ENCODE measurements around the gene ITPRID1. TPM values are rescaled to one million over a fixed set of nuclear protein-coding genes. Genes with fewer than 3 reads are reported as not detected.

The ITPRID1 gene
- total RNA-seq, 1 donor from 2014 or later = not detected

DNA sequence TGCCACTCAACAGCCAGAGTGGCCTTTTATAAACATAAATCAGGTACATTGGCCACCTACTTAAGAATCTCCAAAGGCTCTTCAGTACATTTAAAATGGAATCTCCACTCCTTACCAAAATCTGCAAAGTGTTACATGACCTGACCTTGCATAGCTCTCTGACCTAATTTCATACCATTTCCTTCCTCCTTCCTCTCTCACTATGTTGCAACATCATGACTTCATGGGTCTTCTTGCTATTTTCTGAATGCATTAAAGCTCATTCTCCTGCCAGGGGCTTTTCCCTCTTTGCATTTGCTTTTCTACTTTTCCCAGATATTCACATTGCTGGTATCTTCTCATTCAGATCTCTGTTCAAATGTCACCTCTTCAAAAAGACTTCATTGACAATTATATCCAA, 151.0 kb downstream of the ITPRID1 start:
- Histone ChIP-seq H3K27me3 (ENCODE audit: control insufficient read depth, insufficient read depth, low read length) (no peaks in the 10 kb centered on the region), H3K36me3 (ENCODE audit: control insufficient read depth, insufficient read depth, low read length) (no peaks in the 10 kb centered on the region), H3K4me3 (ENCODE audit: low read depth, low read length) (no peak overlapping the region)
- DNase-seq (ENCODE audit: low read depth) (no peak), FAIRE-seq (no peak)
- TF ChIP-seq, protein P1, sequence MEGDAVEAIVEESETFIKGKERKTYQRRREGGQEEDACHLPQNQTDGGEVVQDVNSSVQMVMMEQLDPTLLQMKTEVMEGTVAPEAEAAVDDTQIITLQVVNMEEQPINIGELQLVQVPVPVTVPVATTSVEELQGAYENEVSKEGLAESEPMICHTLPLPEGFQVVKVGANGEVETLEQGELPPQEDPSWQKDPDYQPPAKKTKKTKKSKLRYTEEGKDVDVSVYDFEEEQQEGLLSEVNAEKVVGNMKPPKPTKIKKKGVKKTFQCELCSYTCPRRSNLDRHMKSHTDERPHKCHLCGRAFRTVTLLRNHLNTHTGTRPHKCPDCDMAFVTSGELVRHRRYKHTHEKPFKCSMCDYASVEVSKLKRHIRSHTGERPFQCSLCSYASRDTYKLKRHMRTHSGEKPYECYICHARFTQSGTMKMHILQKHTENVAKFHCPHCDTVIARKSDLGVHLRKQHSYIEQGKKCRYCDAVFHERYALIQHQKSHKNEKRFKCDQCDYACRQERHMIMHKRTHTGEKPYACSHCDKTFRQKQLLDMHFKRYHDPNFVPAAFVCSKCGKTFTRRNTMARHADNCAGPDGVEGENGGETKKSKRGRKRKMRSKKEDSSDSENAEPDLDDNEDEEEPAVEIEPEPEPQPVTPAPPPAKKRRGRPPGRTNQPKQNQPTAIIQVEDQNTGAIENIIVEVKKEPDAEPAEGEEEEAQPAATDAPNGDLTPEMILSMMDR (IDR thresholded peaks at IDR 0.05; ENCODE audit: insufficient read depth, low read length, severe bottlenecking) = no peak

DNA sequence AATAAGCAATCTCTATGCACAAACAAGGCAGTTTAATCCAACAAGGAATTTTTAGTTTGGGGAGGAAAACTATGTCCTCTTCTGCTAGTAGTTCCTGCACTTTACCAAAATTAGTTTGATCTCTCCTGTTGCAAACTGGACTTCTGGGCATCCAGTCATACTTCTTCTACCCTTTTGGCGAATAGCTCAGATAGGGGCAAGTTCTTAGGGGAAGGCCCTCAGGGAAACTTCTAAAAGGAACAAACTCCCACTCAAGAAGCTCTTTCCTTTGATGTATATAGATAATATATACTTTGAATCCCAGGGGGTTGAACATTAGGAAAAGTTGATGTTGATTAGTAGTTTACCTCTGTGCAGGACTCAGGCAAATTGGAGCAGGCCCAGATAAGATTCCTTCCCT, 151.7 kb downstream of the ITPRID1 start:
- no peak for DNase-seq (ENCODE audit: low read depth)
- Histone ChIP-seq H3K27me3 (ENCODE audit: control insufficient read depth, insufficient read depth, low read length) (no peaks in the 10 kb centered on the region), H3K36me3 (ENCODE audit: control insufficient read depth, insufficient read depth, low read length) (no peaks in the 10 kb centered on the region), H3K4me3 (ENCODE audit: low read depth, low read length) (no peak overlapping the region)
- no peak for FAIRE-seq
- TF ChIP-seq, protein P1 (IDR thresholded peaks at IDR 0.05; ENCODE audit: insufficient read depth, low read length, severe bottlenecking) = no peak

DNA sequence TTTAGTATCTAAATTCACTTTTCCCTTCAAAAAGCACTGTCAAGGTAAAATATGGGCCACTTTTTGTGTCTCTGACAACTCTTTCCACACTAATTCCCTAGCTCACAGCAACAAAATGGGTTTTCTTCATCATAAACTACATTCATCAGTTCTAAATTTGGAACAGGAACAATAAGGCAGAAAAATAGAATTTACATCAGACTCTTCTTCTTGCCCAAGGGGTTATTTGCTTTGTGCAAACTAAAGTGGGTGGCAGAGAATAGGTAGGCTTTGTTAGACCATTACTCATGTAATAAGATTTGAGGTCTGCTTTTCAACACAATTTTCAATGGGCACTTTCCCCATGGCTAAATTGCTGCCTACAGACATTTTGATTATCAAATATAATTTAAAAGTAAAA, 155.6 kb downstream of the ITPRID1 start:
- TF ChIP-seq, protein P1 (IDR thresholded peaks at IDR 0.05; ENCODE audit: insufficient read depth, low read length, severe bottlenecking) = no peak
- Histone ChIP-seq H3K4me3 (ENCODE audit: low read depth, low read length) (no peak overlapping the region), H3K27me3 (ENCODE audit: control insufficient read depth, insufficient read depth, low read length) (no peaks in the 10 kb centered on the region), H3K36me3 (ENCODE audit: control insufficient read depth, insufficient read depth, low read length) (no peaks in the 10 kb centered on the region)
- FAIRE-seq (no peak), DNase-seq (ENCODE audit: low read depth) (no peak)

DNA sequence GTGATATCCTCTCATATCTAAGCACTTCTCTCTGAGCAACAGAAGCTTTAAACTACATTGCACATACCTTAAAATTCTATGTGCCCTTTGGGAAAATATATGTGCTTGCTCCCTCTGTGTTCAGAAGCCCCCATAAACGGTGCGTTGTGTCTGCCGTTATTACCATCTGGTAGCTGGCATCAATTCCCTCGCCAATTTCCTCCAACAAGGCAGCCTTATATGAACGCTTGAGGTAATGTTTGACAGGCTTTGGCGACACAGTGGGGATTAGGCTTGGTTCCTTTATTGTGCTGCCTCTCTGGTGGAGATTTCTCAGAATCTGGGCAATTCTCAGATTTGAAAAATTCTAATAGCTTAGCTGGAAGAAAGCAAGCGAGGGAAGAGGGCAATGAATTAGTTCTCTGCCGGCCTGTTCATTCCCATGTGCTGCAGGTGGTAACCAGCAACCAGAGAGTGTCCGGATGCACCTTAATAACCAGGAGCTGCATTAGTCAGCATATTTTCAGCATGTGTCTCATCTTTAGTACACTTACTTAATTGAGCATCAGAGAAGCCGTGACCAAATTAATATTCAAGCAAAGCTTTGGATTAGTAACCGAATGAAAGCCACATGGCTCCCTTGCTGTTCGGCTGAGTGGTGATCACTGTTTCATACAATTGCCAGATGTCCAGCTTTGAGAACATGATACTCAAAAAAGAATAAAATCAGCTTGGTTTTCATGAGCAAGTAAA, 165.8 kb downstream of the ITPRID1 start:
- no peak for DNase-seq (ENCODE audit: low read depth)
- Histone ChIP-seq H3K27me3 (ENCODE audit: control insufficient read depth, insufficient read depth, low read length) (no peaks in the 10 kb centered on the region), H3K4me3 (ENCODE audit: low read depth, low read length) (no peak overlapping the region), H3K36me3 (ENCODE audit: control insufficient read depth, insufficient read depth, low read length) (no peaks in the 10 kb centered on the region)
- TF ChIP-seq, protein P1 (IDR thresholded peaks at IDR 0.05; ENCODE audit: insufficient read depth, low read length, severe bottlenecking) = no peak
- FAIRE-seq = no peak

DNA sequence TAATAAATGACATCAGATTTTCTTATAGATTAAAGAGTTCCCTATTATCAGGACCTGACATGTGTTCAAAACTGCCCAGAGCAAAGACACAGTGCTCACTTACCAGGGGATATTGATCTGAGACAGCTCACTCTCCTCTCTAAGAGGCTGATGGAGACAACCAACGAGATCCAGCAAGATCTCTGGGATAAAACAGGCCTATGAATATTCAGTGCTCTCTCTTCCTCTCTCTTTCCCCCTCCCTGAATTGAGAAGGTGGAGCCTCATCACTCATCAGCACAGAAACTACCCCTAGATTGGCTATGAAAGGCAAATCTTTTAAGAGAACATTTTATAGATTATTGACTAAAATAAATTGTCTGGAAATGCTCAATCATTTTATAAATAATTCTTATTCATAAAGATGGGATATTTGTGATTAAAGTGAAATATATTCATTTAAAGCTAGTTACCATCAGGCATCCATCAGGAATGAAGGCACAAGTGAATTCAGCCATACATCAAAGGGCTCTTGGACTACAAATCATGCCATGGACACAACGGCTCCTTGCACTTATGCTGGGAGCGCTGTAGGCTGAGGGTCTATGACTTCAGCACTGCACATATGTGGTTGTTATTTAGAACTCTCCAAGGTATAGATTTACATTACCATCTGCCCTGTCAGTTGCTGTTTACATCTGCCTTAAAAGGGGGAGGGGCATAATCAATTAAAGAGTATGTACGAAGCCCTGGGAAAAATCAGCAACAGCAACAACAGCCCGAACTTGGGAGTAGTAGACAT, 169.7 kb downstream of the ITPRID1 start:
- TF ChIP-seq, protein P1 (IDR thresholded peaks at IDR 0.05; ENCODE audit: insufficient read depth, low read length, severe bottlenecking) = no peak
- no peak overlapping the region for H3K4me3 ChIP-seq (ENCODE audit: low read depth, low read length)
- H3K36me3 ChIP-seq (ENCODE audit: control insufficient read depth, insufficient read depth, low read length) = no peaks in the 10 kb centered on the region
- DNase-seq (ENCODE audit: low read depth) (no peak), FAIRE-seq (no peak)
- H3K27me3 ChIP-seq (ENCODE audit: control insufficient read depth, insufficient read depth, low read length) = no peaks in the 10 kb centered on the region

Data from bronchial epithelial cell (primary cell).